ENCODE results near the gene DHX30.

The DHX30 gene

DNA sequence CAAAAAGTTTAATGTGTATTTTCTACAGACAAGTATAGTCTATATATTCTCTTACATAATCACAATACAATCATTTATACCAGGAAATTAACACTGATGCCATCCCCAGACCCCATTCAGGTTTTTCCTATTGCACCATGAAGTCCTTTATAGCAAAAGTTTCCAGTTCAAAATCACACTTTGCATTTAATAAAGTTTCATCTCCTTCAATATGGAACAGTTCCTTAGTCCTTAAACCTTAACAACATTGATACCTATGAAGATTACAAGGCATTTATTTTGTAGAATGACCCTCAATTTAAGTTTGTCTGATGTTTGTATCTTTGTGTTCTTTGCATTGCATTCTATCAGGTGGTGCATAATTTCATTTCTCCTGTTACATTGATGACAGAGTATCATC lies 19.3 kb upstream of the DHX30 start:
- H3K9me3 ChIP-seq (ENCODE audit: insufficient read depth, low read length): no peaks in the 10 kb centered on the region
- no peak for TF ChIP-seq ZNF274 (IDR thresholded peaks at IDR 0.05; ENCODE audit: low read depth, low read length)
- TF ChIP-seq YY1 (IDR thresholded peaks at IDR 0.05; ENCODE audit: insufficient read depth, insufficient read length): no peak
- no peak for TF ChIP-seq SUZ12 (IDR thresholded peaks at IDR 0.05; ENCODE audit: extremely low read depth, insufficient read depth, insufficient read length)
- H3K4me3 ChIP-seq (ENCODE audit: insufficient read length, low read depth): no peak overlapping the region
- H3K9ac ChIP-seq (ENCODE audit: insufficient read length, low read depth): no peak overlapping the region
- no peaks in the 10 kb centered on the region for H3K27me3 ChIP-seq (ENCODE audit: insufficient read depth, insufficient read length)
- H3K36me3 ChIP-seq (ENCODE audit: insufficient read depth, insufficient read length, low read length): peaks cover 1% of the 10 kb centered on the region
- no peak for DNase-seq (ENCODE audit: low read depth, low spot score)
- H3K4me1 ChIP-seq (ENCODE audit: insufficient read depth, insufficient read length): no peaks in the 10 kb centered on the region

DNA sequence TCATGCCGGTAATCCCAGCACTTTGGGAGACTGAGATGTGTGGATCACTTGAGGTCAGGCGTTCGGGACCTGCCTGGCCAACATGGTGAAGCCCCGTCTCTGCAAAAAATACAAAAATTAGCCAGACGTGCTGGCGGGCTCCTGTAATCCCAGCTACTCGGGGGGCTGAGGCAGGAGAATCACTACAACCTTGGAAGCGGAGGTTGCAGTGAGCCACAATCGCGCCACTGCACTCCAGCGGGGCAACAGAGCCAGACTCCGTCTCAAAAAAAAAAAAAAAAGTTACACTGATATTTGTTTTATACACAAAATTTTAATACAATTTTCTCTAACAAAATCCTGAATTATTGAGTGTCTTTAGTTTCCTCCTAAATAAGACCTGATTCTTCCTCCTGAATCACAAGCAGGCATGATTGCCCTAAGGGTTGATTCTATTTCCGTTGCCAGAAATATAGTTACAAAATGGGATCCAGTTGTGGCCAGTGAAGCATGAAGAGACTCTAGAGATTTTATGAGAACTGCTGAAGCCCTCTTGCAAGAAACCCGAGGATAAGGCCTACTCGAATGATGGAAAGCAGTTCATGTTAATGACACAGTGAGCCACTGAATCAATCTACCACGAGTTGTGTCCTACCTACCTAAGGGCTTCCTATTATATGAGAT lies 11.6 kb upstream of the DHX30 start:
- Histone ChIP-seq H3K9me3 (ENCODE audit: insufficient read depth, low read length) (peaks cover 6% of the 10 kb centered on the region; the same call in 1 of the 2 replicates), H3K4me3 (ENCODE audit: insufficient read length, low read depth) (no peak overlapping the region), H3K4me1 (ENCODE audit: insufficient read depth, insufficient read length) (no peaks in the 10 kb centered on the region), H3K9ac (ENCODE audit: insufficient read length, low read depth) (no peak overlapping the region), H3K36me3 (ENCODE audit: insufficient read depth, insufficient read length, low read length) (no peaks in the 10 kb centered on the region), H3K27me3 (ENCODE audit: insufficient read depth, insufficient read length) (no peaks in the 10 kb centered on the region)
- TF ChIP-seq ZNF274 (IDR thresholded peaks at IDR 0.05; ENCODE audit: low read depth, low read length) (no peak), YY1 (IDR thresholded peaks at IDR 0.05; ENCODE audit: insufficient read depth, insufficient read length) (no peak), SUZ12 (IDR thresholded peaks at IDR 0.05; ENCODE audit: extremely low read depth, insufficient read depth, insufficient read length) (no peak)
- no peak for DNase-seq (ENCODE audit: low read depth, low spot score)

DNA sequence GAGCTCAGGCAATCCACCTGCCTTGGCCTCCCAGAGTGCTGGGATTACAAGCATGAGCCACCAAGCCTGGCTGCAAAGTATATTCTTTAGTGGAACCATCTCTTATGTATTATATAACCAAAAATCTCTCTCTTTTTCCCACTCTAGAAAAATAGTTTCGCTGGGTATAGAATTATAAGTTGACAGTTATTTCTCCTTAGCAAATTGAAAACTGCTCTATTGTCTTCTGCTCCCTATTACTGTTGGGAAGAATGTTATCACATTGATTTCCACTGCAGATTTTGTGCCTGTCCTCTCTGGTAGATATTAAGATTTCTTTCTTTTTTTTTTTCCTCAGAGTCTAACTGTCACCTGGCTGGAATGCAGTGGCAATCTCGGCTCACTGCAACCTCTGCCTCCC lies 10.2 kb upstream of the DHX30 start:
- Histone ChIP-seq H3K4me1 (ENCODE audit: insufficient read depth, insufficient read length) (no peaks in the 10 kb centered on the region), H3K27me3 (ENCODE audit: insufficient read depth, insufficient read length) (no peaks in the 10 kb centered on the region), H3K9me3 (ENCODE audit: insufficient read depth, low read length) (peaks cover 6% of the 10 kb centered on the region; the same call in 1 of the 2 replicates), H3K36me3 (ENCODE audit: insufficient read depth, insufficient read length, low read length) (no peaks in the 10 kb centered on the region), H3K4me3 (ENCODE audit: insufficient read length, low read depth) (no peak overlapping the region), H3K9ac (ENCODE audit: insufficient read length, low read depth) (no peak overlapping the region)
- no peak for DNase-seq (ENCODE audit: low read depth, low spot score)
- TF ChIP-seq YY1 (IDR thresholded peaks at IDR 0.05; ENCODE audit: insufficient read depth, insufficient read length) (no peak), SUZ12 (IDR thresholded peaks at IDR 0.05; ENCODE audit: extremely low read depth, insufficient read depth, insufficient read length) (no peak), ZNF274 (IDR thresholded peaks at IDR 0.05; ENCODE audit: low read depth, low read length) (no peak)

DNA sequence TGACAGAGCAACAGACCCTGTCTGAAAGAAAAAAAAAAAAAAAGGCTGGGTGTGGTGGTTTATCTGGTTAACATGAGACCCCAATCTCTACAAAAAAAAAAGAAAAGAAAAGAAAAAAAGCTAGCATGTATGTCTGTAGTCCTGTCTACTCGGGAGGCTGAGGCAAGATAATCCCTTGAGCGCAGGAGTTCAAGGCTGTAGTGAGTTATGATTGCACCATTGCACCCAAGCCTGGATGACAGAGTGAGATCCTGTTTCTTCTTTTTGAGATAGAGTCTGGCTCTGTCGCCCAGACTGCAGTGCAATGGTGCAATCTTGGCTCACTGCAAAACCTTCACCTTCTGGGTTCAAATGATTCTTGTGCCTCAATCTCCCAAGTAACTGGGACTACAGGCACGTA lies 8.4 kb upstream of the DHX30 start:
- Histone ChIP-seq H3K4me1 (ENCODE audit: insufficient read depth, insufficient read length) (peaks cover under 1% of the 10 kb centered on the region), H3K4me3 (ENCODE audit: insufficient read length, low read depth) (no peak overlapping the region), H3K27me3 (ENCODE audit: insufficient read depth, insufficient read length) (no peaks in the 10 kb centered on the region), H3K36me3 (ENCODE audit: insufficient read depth, insufficient read length, low read length) (no peaks in the 10 kb centered on the region), H3K9me3 (ENCODE audit: insufficient read depth, low read length) (peaks cover 6% of the 10 kb centered on the region; the same call in 1 of the 2 replicates), H3K9ac (ENCODE audit: insufficient read length, low read depth) (no peak overlapping the region)
- no peak for DNase-seq (ENCODE audit: low read depth, low spot score)
- TF ChIP-seq YY1 (IDR thresholded peaks at IDR 0.05; ENCODE audit: insufficient read depth, insufficient read length): no peak
- TF ChIP-seq ZNF274 (IDR thresholded peaks at IDR 0.05; ENCODE audit: low read depth, low read length): no peak
- no peak for TF ChIP-seq SUZ12 (IDR thresholded peaks at IDR 0.05; ENCODE audit: extremely low read depth, insufficient read depth, insufficient read length)

DNA sequence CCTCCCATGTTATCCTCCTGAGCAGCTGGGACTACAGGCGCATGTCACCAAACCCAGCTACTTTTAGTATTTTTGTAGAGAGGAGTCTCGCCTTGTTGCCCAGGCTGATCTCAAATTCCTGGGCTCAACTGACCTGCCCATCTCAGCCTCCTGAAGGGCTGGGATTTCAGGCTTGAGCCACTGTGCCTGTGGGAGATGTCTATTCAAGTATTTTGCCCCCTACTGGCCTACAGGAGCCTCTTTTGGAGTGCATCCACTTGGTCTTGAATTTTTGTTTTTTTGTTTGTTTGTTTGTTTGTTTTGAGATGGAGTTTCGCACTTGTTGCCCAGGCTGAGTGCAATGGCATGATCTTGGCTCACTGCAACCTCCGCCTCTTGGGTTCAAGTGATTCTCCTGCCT lies 3.2 kb upstream of the DHX30 start:
- no peaks in the 10 kb centered on the region for H3K9me3 ChIP-seq (ENCODE audit: insufficient read depth, low read length)
- H3K27me3 ChIP-seq (ENCODE audit: insufficient read depth, insufficient read length): no peaks in the 10 kb centered on the region
- no peak overlapping the region for H3K4me3 ChIP-seq (ENCODE audit: insufficient read length, low read depth)
- peaks cover 3% of the 10 kb centered on the region for H3K4me1 ChIP-seq (ENCODE audit: insufficient read depth, insufficient read length)
- H3K36me3 ChIP-seq (ENCODE audit: insufficient read depth, insufficient read length, low read length): no peaks in the 10 kb centered on the region
- H3K9ac ChIP-seq (ENCODE audit: insufficient read length, low read depth): no peak overlapping the region
- TF ChIP-seq YY1 (IDR thresholded peaks at IDR 0.05; ENCODE audit: insufficient read depth, insufficient read length) (no peak), ZNF274 (IDR thresholded peaks at IDR 0.05; ENCODE audit: low read depth, low read length) (no peak), SUZ12 (IDR thresholded peaks at IDR 0.05; ENCODE audit: extremely low read depth, insufficient read depth, insufficient read length) (no peak)
- no peak for DNase-seq (ENCODE audit: low read depth, low spot score)

DNA sequence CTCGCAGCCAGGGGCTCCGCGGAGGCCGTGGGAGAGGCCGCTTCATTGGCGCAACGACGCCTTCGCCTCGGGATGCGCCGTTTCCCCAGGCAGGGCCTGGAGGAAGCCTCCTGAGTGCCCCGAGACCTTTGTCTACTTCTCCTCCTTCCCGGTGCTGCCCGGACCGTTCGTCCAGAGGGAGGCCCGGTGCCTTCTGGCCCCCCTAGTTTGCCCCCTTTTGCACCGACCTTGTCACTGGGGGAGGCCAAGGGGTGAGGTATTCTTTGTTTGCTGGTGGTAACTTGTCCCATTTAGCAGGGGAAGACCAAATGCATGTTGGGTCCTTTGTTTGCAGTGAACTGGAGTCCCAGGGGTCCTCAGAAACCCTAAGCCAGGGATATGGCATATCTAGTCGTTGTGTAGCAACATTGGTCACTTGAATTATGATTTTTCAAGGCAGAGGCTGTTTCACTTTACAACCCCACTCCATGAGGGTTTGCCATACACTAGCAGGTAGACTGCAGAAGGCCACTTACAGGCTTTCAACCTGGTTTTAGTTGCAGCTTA lies 615 bp downstream of the DHX30 start:
- DNase-seq (ENCODE audit: low read depth, low spot score): no peak
- peak overlapping the region; percentile 86 for H3K9ac ChIP-seq (ENCODE audit: insufficient read length, low read depth)
- peaks cover 3% of the 10 kb centered on the region for H3K4me1 ChIP-seq (ENCODE audit: insufficient read depth, insufficient read length)
- TF ChIP-seq YY1 (IDR thresholded peaks at IDR 0.05; ENCODE audit: insufficient read depth, insufficient read length): no peak
- no peak for TF ChIP-seq SUZ12 (IDR thresholded peaks at IDR 0.05; ENCODE audit: extremely low read depth, insufficient read depth, insufficient read length)
- TF ChIP-seq ZNF274 (IDR thresholded peaks at IDR 0.05; ENCODE audit: low read depth, low read length): no peak
- no peaks in the 10 kb centered on the region for H3K9me3 ChIP-seq (ENCODE audit: insufficient read depth, low read length)
- peak overlapping the region; percentile 76 for H3K4me3 ChIP-seq (ENCODE audit: insufficient read length, low read depth)
- no peaks in the 10 kb centered on the region for H3K27me3 ChIP-seq (ENCODE audit: insufficient read depth, insufficient read length)
- H3K36me3 ChIP-seq (ENCODE audit: insufficient read depth, insufficient read length, low read length): peaks cover 23% of the 10 kb centered on the region

DNA sequence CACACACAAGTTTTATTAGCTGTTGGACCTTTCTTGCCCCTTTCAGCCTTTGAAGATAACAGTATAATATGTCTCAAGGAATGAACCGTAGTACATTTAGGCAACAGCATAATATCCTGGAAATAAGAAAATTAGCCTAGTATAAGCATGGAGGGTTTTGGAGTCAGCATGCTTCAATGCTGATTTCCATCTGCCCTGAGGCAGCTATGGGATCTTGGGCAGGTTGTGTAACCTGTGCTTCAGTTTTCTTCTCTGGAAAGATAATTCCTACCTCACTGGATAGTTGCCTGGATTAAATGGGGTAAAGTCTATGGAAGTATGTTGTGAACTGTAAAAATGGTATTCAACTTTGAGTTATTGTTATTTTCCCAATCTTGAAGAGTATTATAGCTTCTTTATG lies 1.6 kb downstream of the DHX30 start:
- Histone ChIP-seq H3K4me1 (ENCODE audit: insufficient read depth, insufficient read length) (peaks cover 1% of the 10 kb centered on the region), H3K9ac (ENCODE audit: insufficient read length, low read depth) (no peak overlapping the region), H3K36me3 (ENCODE audit: insufficient read depth, insufficient read length, low read length) (peaks cover 27% of the 10 kb centered on the region), H3K4me3 (ENCODE audit: insufficient read length, low read depth) (no peak overlapping the region), H3K27me3 (ENCODE audit: insufficient read depth, insufficient read length) (no peaks in the 10 kb centered on the region), H3K9me3 (ENCODE audit: insufficient read depth, low read length) (no peaks in the 10 kb centered on the region)
- TF ChIP-seq ZNF274 (IDR thresholded peaks at IDR 0.05; ENCODE audit: low read depth, low read length) (no peak), YY1 (IDR thresholded peaks at IDR 0.05; ENCODE audit: insufficient read depth, insufficient read length) (no peak), SUZ12 (IDR thresholded peaks at IDR 0.05; ENCODE audit: extremely low read depth, insufficient read depth, insufficient read length) (no peak)
- no peak for DNase-seq (ENCODE audit: low read depth, low spot score)
